ENCODE measurements around the gene ZDHHC14.

The ZDHHC14 gene

GRCh38 chr6:157396026-157396425 is 15.0 kb downstream of the ZDHHC14 start:
- Histone ChIP-seq H3K36me3 (ENCODE audit: low read depth) (no peaks in the 10 kb centered on the region), H3K4me1 (ENCODE audit: insufficient read depth, poor library complexity, severe bottlenecking) (no peaks in the 10 kb centered on the region), H3K27ac (ENCODE audit: poor library complexity, severe bottlenecking) (no peak overlapping the region), H3K9me3 (ENCODE audit: severe bottlenecking) (no peaks in the 10 kb centered on the region), H3K27me3 (ENCODE audit: insufficient read depth, poor library complexity, severe bottlenecking) (no peaks in the 10 kb centered on the region), H3K4me3 (ENCODE audit: severe bottlenecking) (no peak overlapping the region)
- ATAC-seq (ENCODE audit: low read depth) (no peak), DNase-seq (ENCODE audit: low spot score) (no peak)
- TF ChIP-seq, protein P1, sequence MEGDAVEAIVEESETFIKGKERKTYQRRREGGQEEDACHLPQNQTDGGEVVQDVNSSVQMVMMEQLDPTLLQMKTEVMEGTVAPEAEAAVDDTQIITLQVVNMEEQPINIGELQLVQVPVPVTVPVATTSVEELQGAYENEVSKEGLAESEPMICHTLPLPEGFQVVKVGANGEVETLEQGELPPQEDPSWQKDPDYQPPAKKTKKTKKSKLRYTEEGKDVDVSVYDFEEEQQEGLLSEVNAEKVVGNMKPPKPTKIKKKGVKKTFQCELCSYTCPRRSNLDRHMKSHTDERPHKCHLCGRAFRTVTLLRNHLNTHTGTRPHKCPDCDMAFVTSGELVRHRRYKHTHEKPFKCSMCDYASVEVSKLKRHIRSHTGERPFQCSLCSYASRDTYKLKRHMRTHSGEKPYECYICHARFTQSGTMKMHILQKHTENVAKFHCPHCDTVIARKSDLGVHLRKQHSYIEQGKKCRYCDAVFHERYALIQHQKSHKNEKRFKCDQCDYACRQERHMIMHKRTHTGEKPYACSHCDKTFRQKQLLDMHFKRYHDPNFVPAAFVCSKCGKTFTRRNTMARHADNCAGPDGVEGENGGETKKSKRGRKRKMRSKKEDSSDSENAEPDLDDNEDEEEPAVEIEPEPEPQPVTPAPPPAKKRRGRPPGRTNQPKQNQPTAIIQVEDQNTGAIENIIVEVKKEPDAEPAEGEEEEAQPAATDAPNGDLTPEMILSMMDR (IDR thresholded peaks at IDR 0.05; ENCODE audit: poor library complexity, severe bottlenecking), result no peak

DNA sequence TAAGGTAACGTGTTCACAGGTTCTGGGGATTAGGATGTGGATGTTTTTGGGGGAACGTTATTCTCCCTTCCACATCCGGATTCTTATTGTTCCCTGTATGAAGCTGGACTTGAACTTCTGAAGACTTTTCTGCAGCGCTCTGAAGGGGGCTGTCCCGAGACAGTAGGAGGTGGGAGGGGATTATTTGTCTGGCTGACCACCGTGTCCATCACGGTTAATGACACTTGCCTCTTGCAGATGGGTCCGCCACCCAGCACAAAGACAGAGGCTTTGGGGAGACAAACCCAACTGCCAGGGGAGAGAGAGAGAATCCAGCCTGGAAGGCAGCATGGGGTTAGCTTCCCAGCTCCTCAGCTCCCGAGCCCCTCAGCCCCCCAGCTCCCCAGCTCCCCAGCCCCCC is 16.7 kb downstream of the ZDHHC14 start:
- no peaks in the 10 kb centered on the region for H3K36me3 ChIP-seq (ENCODE audit: low read depth)
- no peak overlapping the region for H3K4me3 ChIP-seq (ENCODE audit: severe bottlenecking)
- no peaks in the 10 kb centered on the region for H3K9me3 ChIP-seq (ENCODE audit: severe bottlenecking)
- no peak overlapping the region for H3K27ac ChIP-seq (ENCODE audit: poor library complexity, severe bottlenecking)
- no peaks in the 10 kb centered on the region for H3K4me1 ChIP-seq (ENCODE audit: insufficient read depth, poor library complexity, severe bottlenecking)
- no peaks in the 10 kb centered on the region for H3K27me3 ChIP-seq (ENCODE audit: insufficient read depth, poor library complexity, severe bottlenecking)
- no peak for DNase-seq (ENCODE audit: low spot score)
- TF ChIP-seq, protein P1 (IDR thresholded peaks at IDR 0.05; ENCODE audit: poor library complexity, severe bottlenecking), result no peak
- ATAC-seq (ENCODE audit: low read depth), result no peak

DNA sequence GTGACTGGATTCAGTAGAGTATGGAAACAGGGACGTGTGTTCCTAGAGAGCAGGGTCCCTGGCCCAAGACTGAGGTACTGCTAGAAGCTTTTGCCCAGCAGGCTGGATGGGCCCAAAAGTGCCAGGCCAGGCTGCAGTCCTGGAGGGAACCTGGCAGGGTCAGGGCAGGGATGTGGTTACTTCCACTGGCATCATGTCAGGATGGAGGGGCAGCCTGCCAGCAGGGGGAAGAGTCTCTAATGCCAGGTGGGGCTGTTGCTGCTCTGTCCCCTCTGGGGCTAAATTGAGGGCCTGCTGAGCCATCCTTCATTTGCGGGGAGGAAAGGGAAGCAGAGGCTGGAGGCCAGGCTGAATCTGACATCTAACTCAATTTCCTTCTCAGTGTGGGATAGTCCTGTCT is 17.2 kb downstream of the ZDHHC14 start:
- TF ChIP-seq, protein P1 (IDR thresholded peaks at IDR 0.05; ENCODE audit: poor library complexity, severe bottlenecking), result no peak
- H3K9me3 ChIP-seq (ENCODE audit: severe bottlenecking), result no peaks in the 10 kb centered on the region
- no peak for DNase-seq (ENCODE audit: low spot score)

GRCh38 chr6:157400676-157401075 is 19.7 kb downstream of the ZDHHC14 start:
- Histone ChIP-seq H3K4me1 (ENCODE audit: insufficient read depth, poor library complexity, severe bottlenecking) (peaks cover 2% of the 10 kb centered on the region), H3K4me3 (ENCODE audit: severe bottlenecking) (no peak overlapping the region), H3K27ac (ENCODE audit: poor library complexity, severe bottlenecking) (no peak overlapping the region), H3K27me3 (ENCODE audit: insufficient read depth, poor library complexity, severe bottlenecking) (no peaks in the 10 kb centered on the region), H3K9me3 (ENCODE audit: severe bottlenecking) (no peaks in the 10 kb centered on the region), H3K36me3 (ENCODE audit: low read depth) (no peaks in the 10 kb centered on the region)
- ATAC-seq (ENCODE audit: low read depth) (no peak), DNase-seq (ENCODE audit: low spot score) (no peak)
- TF ChIP-seq, protein P1 (IDR thresholded peaks at IDR 0.05; ENCODE audit: poor library complexity, severe bottlenecking), result no peak

More for the DNA sequence above, 17.2 kb downstream of the ZDHHC14 start:
- no peak for ATAC-seq (ENCODE audit: low read depth)
- Histone ChIP-seq H3K36me3 (ENCODE audit: low read depth) (no peaks in the 10 kb centered on the region), H3K4me3 (ENCODE audit: severe bottlenecking) (no peak overlapping the region), H3K27me3 (ENCODE audit: insufficient read depth, poor library complexity, severe bottlenecking) (no peaks in the 10 kb centered on the region), H3K27ac (ENCODE audit: poor library complexity, severe bottlenecking) (no peak overlapping the region), H3K4me1 (ENCODE audit: insufficient read depth, poor library complexity, severe bottlenecking) (no peaks in the 10 kb centered on the region)

- Histone ChIP-seq H3K27ac (ENCODE audit: poor library complexity, severe bottlenecking) (no peak overlapping the region), H3K36me3 (ENCODE audit: low read depth) (no peaks in the 10 kb centered on the region), H3K4me1 (ENCODE audit: insufficient read depth, poor library complexity, severe bottlenecking) (peaks cover 5% of the 10 kb centered on the region), H3K4me3 (ENCODE audit: severe bottlenecking) (no peak overlapping the region), H3K9me3 (ENCODE audit: severe bottlenecking) (no peaks in the 10 kb centered on the region), H3K27me3 (ENCODE audit: insufficient read depth, poor library complexity, severe bottlenecking) (no peaks in the 10 kb centered on the region)
- DNase-seq (ENCODE audit: low spot score), result no peak
- TF ChIP-seq, protein P1 (IDR thresholded peaks at IDR 0.05; ENCODE audit: poor library complexity, severe bottlenecking), result no peak
- no peak for ATAC-seq (ENCODE audit: low read depth)
Measured at GRCh38 chr6:157401734-157402338, 20.8 kb downstream of the ZDHHC14 start.
